H54 (cell line): ENCODE data around the gene ELAVL3.
A peak's percentile ranks its signal among the peaks of the same experiment; 100 is the strongest.
"Not testable (repeated sequence)": the region's sequence is repeated elsewhere in the genome, so short reads cannot be mapped to it uniquely, and the experiment has no call there.

Source experiments
- DNase-seq: peaks from one replicate; pipeline ENCODE4 v3.0.0; 2011; ENCODE audit warnings: low spot score, mixed read lengths; ENCODE audit not compliant: insufficient read length
- FAIRE-seq: peaks from 3 replicates; lab custom pipeline; 2011; peaks lifted over from hg19 to GRCh38; lab: Jason Lieb, UNC
- POLR2A ChIP-seq: IDR thresholded peaks from 2 replicates; pipeline ENCODE4 v1.6.1; 2011; ENCODE audit warnings: low read depth, mild to moderate bottlenecking, low read length

The ELAVL3 gene

DNA sequence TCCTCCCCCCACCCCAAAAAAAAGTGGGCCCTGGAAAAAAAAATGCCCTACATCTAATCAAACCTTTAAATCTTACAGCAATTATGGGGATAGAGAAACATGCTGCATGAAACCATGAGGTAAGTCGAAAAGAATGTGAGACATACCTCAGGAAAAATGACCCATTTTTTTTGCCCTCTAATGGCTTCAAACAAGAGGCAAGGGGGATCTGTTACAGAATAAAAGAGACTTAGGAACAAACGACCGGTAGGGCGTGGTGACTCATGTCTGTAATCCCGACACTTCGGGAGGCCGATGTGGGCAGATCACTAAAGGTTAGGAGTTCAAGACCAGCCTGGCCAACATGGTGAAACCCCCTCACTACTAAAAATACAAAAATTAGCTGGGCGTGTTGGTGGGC is 70.2 kb downstream of the ELAVL3 start:
- DNase-seq (peak; percentile 53), FAIRE-seq (peak; percentile 67)
- no peak for TF ChIP-seq POLR2A

DNA sequence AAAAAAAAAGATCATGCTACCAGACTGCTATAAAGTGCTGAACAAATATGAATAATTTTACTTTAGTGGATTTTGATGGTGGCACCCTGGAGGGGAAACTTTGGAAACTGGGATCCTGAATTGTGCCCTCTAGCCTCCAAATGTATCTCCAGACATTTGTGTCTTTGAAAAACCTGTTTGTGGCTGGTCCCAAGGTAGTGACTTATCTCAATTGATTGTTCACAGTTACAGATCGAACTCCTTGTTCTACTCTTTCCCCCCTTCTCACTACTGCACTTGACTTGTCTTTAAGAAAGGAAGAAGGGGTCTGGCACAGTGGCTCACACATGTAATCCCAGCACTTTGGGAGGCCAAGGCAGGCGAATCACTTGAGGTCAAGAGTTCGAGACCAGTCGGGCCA is 72.3 kb downstream of the ELAVL3 start:
- TF ChIP-seq POLR2A: no peak
- FAIRE-seq (peak; percentile 15), DNase-seq (no peak)

DNA sequence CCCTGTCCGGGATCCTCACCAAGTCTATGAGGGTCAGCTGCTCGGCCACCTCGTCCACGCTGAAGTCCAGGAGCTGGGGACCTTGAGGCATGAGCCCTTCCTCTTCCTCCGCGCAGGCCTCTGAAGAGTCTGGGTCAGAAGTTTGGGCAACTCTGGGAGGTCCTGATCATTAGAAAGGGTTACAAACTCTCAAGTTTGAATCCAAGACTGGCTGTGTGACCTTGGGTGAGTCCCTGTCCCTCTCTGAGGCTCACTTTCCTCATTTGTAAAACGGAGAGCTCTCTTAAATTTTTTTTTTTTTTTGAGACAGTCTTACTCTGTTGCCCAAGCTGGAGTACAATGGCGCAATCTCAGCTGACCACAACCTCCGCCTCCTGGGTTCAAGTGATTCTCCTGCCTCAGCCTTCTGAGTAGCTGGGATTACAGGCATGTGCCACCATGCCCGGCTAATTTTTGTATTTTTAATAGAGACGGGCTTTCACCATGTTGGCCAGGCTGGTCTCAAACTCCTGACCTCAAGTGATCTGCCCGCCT is 74.1 kb downstream of the ELAVL3 start:
- not testable (repeated sequence) for DNase-seq, FAIRE-seq

DNA sequence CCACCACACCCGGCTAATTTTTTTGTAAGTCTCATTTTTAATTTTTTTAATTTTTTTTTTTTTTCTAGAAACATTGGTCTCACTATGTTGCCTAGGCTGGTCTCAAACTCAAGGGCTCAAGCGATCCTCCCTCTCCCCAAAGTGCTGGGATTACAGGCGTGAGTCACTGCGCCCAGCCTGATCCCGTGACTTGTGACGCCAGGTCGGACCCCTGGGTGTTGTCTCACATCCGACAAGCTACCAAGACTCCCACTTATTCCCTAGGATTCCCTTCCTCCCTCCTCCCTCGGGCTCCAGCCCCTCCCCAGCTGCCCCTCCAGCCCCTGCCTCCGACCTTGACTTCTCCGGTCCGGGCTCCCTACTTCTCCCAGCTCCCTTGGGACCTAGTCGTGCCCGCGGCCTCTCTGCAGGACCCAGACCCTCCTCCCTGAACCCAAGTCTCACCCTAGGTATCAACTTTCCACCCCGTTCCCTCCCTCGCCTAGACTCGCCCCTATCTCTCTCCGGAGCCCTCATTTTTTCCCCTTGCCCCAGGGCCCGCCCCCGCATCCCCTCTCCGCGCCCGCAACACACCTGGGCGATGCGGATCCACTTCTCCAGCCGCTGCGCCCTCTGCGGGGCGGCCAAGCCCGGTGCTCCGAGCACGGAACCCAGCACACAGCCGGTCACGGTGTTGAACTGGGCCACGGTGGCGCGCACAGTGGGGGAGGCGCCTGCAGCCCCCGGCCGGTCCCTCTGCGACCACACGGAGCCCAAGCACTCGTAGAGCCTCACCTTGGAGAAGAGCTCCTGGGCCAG is 74.8 kb downstream of the ELAVL3 start:
- TF ChIP-seq POLR2A: no peak
- no peak for DNase-seq
- FAIRE-seq: no peak

DNA sequence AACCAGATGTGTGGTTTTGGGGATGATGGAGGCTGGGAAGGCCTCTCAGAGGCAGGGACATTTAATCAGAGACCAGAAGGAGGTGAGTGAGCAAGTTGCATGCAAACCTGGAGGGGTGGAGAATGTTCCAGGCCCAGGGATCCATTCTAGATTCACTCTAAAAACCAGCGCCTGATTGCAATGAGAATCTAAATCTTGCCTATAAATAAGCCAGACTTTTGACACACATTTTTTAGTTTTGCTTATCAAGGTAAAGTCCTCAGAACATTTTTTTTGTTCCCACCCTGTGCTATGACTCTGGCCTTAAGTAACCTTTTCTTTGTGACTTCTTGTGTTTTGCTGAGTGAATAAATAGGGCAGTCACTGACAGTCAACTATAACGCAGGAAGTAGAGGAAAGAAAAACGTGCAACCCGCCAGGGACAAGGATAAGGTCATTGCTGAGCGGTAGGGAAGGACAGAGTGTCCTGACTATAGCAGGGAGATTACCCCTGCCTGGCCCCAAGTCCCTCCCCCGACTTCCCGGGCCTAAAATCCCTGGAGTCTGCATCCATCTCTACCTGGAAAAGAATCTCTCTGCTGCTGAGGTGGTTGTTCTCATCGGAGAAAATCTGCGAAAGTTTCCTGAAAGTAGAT is 76.1 kb downstream of the ELAVL3 start:
- TF ChIP-seq POLR2A: no peak
- no peak for DNase-seq
- no peak for FAIRE-seq

DNA sequence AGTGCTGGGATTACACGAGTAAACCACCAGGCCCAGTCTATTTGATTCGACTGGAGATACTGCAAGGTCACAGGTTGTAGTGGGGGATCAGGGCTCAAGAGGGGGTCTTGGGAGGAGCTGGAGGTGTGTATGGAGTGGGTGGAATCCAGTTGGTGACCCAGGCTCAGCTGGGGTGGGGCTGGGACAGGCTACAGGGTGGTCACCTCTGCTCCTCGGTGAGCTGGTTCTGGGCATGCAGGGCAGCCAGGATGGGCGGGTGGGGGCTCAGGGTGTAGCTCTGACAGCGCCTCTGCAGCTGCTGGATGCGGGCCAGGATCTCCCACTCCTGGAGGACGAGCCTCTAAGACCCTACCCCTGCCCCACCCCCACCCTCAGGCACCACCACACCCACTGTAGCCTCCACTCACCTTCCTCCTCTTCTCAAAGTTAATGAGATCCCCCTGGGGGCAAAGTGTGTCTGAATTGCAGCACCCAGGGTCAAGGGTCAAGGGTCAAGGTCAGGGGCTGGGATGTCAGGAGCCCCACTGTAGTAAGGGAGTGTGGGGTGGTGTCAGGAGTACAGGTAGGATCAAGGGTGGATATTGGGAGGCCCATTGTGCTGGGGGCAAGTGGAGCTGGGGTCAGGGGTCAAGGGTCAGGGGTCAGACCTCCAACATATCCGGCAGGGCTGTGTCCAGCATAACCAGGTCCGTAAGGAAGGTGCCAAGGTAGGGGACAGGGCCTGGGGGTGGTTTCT is 78.9 kb downstream of the ELAVL3 start:
- FAIRE-seq (no peak), DNase-seq (no peak)
- no peak for TF ChIP-seq POLR2A
